ENCODE measurements around the gene SHH. TPM values are rescaled to one million over a fixed set of nuclear protein-coding genes. Genes with fewer than 3 reads are reported as not detected.

SHH gene
- total RNA-seq, 1 experiment from 2014 or later = 0.11 TPM

GRCh38 chr7:155797262-155798250 is 14.7 kb downstream of the SHH start:
- Histone ChIP-seq H3K4me1 (ENCODE audit: insufficient read depth, low read length) (no peaks in the 10 kb centered on the region; the same call in 1 of the 2 replicates), H3K9me2 (replicated peaks; ENCODE audit: low read length) (no peaks in the 10 kb centered on the region), H3K79me2 (ENCODE audit: low read length) (no peaks in the 10 kb centered on the region), H3K9ac (ENCODE audit: low read length) (no peak overlapping the region), H3K36me3 (ENCODE audit: low read depth, low read length) (no peaks in the 10 kb centered on the region), H3F3A (ENCODE audit: low read length, unreplicated experiment) (no peaks in the 10 kb centered on the region), H3K27me3 (ENCODE audit: low read length) (no peaks in the 10 kb centered on the region), H3K4me2 (ENCODE audit: low read length) (0 out of 2 replicates have a peak overlapping the region, but pooled peaks have one; percentile 19), H3K4me3 (ENCODE audit: low read length) (no peak overlapping the region), H3K27ac (ENCODE audit: low read length) (no peak overlapping the region), H4K20me1 (ENCODE audit: low read length) (no peaks in the 10 kb centered on the region), H3K9me3 (ENCODE audit: low read length) (no peaks in the 10 kb centered on the region), H2AFZ (ENCODE audit: low read length) (no peak overlapping the region)
- ChIA-PET CTCF (interaction anchor here (0.7 kb wide), 1 partner anchor 1017 kb away, joined by 4 read pairs; no protein-coding TSS in a partner anchor), POLR2A (ENCODE audit: unreplicated experiment) (no interaction called here)
- no peak for TF ChIP-seq EZH2phosphoT487 (IDR thresholded peaks at IDR 0.05; ENCODE audit: borderline replicate concordance, low read length)
- no peak for TF ChIP-seq CTCF (conservative IDR thresholded peaks at IDR 0.05; ENCODE audit: low read depth, low read length)
- no peak for TF ChIP-seq EZH2 (IDR thresholded peaks at IDR 0.05; ENCODE audit: low read length, unreplicated experiment)
- ATAC-seq (peak; percentile 25), DNase-seq (no peak)
- intact Hi-C loops (cut with micrococcal nuclease) = loop anchor here (2.0 kb wide), 1 partner anchor 1019 kb away; no protein-coding TSS in a partner anchor
- BruUV-seq (replicated peaks) = no TSS peak

GRCh38 chr7:155796381-155797261 is 15.6 kb downstream of the SHH start:
- CTCF ChIA-PET = interaction anchor here (0.7 kb wide), 1 partner anchor 1018 kb away, joined by 4 read pairs; no protein-coding TSS in a partner anchor
- TF ChIP-seq CTCF (conservative IDR thresholded peaks at IDR 0.05; ENCODE audit: low read depth, low read length) = peak; percentile 51; the same call in 1 of the 2 replicates
- no peak for TF ChIP-seq EZH2phosphoT487 (IDR thresholded peaks at IDR 0.05; ENCODE audit: borderline replicate concordance, low read length)
- TF ChIP-seq EZH2 (IDR thresholded peaks at IDR 0.05; ENCODE audit: low read length, unreplicated experiment) = no peak
- Histone ChIP-seq H3K9ac (ENCODE audit: low read length) (no peak overlapping the region), H3K4me1 (ENCODE audit: insufficient read depth, low read length) (no peaks in the 10 kb centered on the region; the same call in 1 of the 2 replicates), H3K4me2 (ENCODE audit: low read length) (peak overlapping the region; percentile 48; the same call in 1 of the 2 replicates), H3F3A (ENCODE audit: low read length, unreplicated experiment) (no peaks in the 10 kb centered on the region), H3K4me3 (ENCODE audit: low read length) (no peak overlapping the region), H3K79me2 (ENCODE audit: low read length) (no peaks in the 10 kb centered on the region), H3K27ac (ENCODE audit: low read length) (no peak overlapping the region), H3K9me2 (replicated peaks; ENCODE audit: low read length) (no peaks in the 10 kb centered on the region), H3K27me3 (ENCODE audit: low read length) (no peaks in the 10 kb centered on the region), H2AFZ (ENCODE audit: low read length) (0 out of 2 replicates have a peak overlapping the region, but pooled peaks have one; percentile 34), H4K20me1 (ENCODE audit: low read length) (no peaks in the 10 kb centered on the region), H3K9me3 (ENCODE audit: low read length) (no peaks in the 10 kb centered on the region), H3K36me3 (ENCODE audit: low read depth, low read length) (no peaks in the 10 kb centered on the region)
- intact Hi-C loops (cut with micrococcal nuclease) = loop anchor here (2.0 kb wide), 1 partner anchor 1020 kb away; no protein-coding TSS in a partner anchor
- BruUV-seq (replicated peaks) = no TSS peak
- DNase-seq (peak; percentile 43), ATAC-seq (peak; percentile 94)
- POLR2A ChIA-PET (ENCODE audit: unreplicated experiment) = no interaction called here
